Jurkat, Clone E6-1 (cell line): ENCODE measurements around the gene LMOD2.

Experiments used
- DNase-seq: peaks from one replicate; pipeline ENCODE4 v3.0.0-alpha.2; 2011; ENCODE audit warnings: low read depth, low spot score
- H3K4me3 ChIP-seq: 2 replicates; pipeline ENCODE4 v1.5.1; 2011; ENCODE audit warnings: mild to moderate bottlenecking, low read length, control low read depth, moderate library complexity

The LMOD2 gene

DNA sequence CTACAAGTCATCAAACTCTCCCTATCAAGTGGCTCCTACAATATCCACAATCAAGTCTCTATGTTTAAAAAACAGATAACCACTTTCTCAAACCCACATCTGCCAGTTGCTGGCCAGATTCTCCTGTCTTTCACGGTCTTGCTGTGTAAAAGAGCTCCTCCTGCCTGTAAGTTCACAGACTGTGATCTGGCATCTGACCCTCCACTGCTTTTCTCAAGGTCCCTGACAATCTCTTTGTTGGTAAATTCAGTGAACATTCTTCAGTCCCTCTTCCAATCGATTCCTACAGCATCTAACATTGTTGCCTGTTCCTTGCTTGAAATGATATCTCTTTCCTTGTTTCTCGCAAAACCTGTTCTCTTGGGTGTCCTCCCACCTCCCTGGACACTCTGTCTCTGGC is 18.5 kb upstream of the LMOD2 start:
- no peak for DNase-seq
- H3K4me3 ChIP-seq: no peak overlapping the region

DNA sequence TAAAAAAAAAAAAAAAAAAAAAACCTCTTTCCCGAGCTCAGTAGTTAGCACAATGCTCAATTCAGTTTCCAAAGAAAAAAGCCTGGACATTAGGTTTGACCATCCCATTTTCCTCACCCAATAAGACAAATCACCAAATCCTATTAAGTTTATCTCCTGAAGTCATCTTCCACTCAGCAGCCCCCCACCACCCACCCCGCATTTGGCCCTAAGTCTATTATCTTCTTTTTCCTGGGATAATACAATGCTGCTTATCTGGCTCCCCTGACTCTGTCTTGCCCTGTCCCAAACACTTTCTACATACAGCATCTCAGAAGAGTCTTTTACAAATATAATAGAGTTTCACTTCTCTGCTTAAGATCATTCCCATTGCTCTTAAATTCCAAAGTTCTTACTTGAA is 17.8 kb upstream of the LMOD2 start:
- H3K4me3 ChIP-seq: no peak overlapping the region
- DNase-seq: no peak

DNA sequence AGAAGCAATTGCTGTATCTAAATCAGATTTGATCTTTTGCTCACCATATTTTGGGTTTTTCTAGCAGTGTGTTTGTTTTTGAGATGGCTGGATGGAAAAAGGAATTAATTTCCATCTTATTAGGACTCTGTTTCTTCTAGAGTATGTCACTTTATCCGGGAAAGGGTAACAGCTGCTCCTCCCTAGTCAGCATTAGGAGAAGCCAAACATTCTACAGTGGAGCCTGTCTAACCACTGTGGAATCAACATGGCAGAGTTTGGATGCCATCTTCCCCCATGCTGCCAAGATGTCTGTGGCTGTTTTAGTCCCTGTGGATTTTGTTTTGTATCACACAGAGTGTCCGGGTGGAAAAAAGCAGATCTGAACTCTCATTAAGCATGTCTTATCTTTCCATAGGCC is 16.0 kb upstream of the LMOD2 start:
- H3K4me3 ChIP-seq: no peak overlapping the region
- no peak for DNase-seq

- DNase-seq: no peak
- no peak overlapping the region for H3K4me3 ChIP-seq
Measured at GRCh38 chr7:123640583-123640982, 15.1 kb upstream of the LMOD2 start.

DNA sequence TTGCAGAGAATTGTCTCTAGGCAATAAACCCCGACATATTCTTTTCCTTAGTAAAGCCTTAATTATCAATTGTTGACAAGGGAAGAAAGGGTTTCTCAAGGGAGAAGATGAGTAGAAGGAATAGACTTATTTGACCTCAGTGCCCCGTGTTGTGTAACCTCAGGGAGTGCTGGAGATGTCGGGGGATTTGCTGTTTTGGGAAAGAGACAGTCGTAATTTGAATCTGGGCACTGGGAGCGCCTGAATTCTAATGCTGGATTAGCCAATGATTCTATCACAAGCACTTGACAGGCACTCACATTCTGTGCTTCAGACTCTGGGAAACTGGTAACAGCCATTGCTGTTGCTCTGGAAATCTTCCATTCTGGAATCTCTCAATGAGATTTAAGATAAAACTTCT is 13.8 kb upstream of the LMOD2 start:
- no peak for DNase-seq

DNA sequence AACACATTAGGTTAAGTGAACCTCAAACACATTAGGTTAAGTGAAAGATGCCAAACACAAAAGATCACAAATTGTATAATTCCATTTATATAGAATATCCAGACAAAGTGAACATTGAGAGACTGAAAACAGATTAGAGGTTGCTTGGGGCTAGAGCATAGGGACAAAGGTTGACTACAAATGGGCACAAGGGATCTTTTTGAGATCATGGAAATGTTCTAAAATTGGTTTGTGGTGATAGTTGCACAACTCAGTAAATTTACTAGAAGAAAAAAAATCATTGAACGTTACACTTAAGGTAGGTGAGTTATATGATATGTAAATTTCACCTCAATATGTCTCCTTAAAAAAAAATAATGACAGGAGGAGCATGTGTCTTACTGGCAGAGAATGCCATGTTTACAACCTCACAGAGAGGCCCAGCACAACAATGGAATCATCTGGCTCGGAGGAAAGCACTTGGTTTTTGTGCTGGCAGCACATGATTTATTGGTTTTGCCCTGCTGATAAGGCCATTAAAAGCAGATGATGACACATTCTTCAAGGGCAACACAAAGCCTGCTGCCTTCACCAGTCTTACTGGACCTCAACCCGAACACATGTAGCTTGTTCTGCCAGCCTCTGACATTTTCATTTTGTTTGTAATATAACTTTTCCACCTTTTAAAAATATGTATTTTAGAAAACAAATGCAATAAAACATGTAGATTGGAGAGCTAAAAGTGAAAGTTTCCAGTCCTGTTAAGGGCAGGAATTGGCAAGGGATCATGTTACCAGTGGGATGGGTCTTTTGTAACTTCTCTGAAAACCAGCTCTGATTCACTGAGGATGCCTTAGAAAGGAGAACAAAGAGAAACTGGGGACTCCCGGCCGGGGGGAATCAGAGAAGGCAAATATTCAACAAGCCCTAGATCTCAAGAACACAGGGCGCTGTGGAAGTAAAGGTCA is 11.9 kb upstream of the LMOD2 start:
- DNase-seq: no peak
- H3K4me3 ChIP-seq: no peak overlapping the region

More for the DNA sequence above, 13.8 kb upstream of the LMOD2 start:
- no peak overlapping the region for H3K4me3 ChIP-seq

GRCh38 chr7:123645516-123645915 is 10.2 kb upstream of the LMOD2 start:
- no peak overlapping the region for H3K4me3 ChIP-seq
- DNase-seq: no peak

- H3K4me3 ChIP-seq: no peak overlapping the region
- no peak for DNase-seq
Measured at GRCh38 chr7:123647106-123647730, 8.4 kb upstream of the LMOD2 start.

- no peak overlapping the region for H3K4me3 ChIP-seq
- DNase-seq: no peak
Measured at GRCh38 chr7:123649964-123650363, 5.7 kb upstream of the LMOD2 start.

GRCh38 chr7:123650595-123650994 is 5.1 kb upstream of the LMOD2 start:
- H3K4me3 ChIP-seq: no peak overlapping the region
- no peak for DNase-seq

GRCh38 chr7:123652406-123652805 is 3.3 kb upstream of the LMOD2 start:
- DNase-seq: no peak
- H3K4me3 ChIP-seq: no peak overlapping the region

- no peak for DNase-seq
- H3K4me3 ChIP-seq: no peak overlapping the region
Measured at GRCh38 chr7:123653162-123653561, 2.5 kb upstream of the LMOD2 start.

- H3K4me3 ChIP-seq: no peak overlapping the region
- no peak for DNase-seq
Measured at GRCh38 chr7:123656544-123657303, 1.1 kb downstream of the LMOD2 start.

- no peak for DNase-seq
- H3K4me3 ChIP-seq: no peak overlapping the region
Measured at GRCh38 chr7:123657304-123657685, 1.6 kb downstream of the LMOD2 start.

- no peak for DNase-seq
- no peak overlapping the region for H3K4me3 ChIP-seq
Measured at GRCh38 chr7:123658023-123658422, 2.4 kb downstream of the LMOD2 start.

DNA sequence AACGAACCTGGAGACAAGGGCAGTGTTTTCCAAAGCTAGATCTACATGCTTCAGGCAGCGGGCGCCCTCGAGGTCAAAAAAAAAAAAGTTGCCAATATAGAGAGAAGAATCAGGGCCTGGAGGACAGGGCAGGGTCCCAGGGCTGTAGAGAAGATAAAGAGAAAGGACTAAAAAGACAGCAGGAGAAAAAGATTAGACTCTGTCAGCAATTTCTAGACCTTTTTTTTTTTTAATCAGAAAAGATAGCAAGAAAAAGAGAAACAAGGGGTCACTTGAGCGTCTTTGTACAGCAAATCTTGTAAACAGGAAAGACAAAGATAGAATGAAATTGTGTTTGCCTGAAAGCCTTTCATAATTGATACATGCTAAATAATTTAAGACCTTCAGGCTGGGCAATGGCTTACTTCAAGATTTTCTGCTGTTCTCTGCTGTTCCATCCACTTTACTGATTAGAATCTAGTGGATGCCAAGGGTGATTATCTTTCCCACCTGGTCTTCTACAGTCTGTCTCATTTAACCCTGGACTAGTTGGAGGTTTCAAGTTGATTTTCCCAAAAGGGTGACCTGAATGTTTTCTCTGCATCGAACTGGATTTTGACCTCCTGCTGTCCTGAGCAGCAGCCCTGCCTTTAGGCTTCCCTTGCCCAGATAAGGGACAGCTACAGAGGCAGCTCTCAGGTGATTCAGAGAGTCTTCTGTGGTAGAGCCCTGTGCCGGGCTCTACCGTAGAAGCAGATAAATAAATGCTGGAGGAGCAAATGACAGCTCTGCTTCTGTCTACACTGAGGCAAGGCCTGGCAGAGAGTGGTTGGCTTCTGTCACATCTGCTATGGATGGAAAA is 5.1 kb downstream of the LMOD2 start:
- no peak for DNase-seq
- no peak overlapping the region for H3K4me3 ChIP-seq

- DNase-seq: no peak
- no peak overlapping the region for H3K4me3 ChIP-seq
Measured at GRCh38 chr7:123661765-123662164, 6.1 kb downstream of the LMOD2 start.

DNA sequence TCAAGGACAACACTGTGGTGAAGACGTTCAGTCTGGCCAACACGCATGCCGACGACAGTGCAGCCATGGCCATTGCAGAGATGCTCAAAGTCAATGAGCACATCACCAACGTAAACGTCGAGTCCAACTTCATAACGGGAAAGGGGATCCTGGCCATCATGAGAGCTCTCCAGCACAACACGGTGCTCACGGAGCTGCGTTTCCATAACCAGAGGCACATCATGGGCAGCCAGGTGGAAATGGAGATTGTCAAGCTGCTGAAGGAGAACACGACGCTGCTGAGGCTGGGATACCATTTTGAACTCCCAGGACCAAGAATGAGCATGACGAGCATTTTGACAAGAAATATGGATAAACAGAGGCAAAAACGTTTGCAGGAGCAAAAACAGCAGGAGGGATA is 6.6 kb downstream of the LMOD2 start:
- DNase-seq: no peak

DNA sequence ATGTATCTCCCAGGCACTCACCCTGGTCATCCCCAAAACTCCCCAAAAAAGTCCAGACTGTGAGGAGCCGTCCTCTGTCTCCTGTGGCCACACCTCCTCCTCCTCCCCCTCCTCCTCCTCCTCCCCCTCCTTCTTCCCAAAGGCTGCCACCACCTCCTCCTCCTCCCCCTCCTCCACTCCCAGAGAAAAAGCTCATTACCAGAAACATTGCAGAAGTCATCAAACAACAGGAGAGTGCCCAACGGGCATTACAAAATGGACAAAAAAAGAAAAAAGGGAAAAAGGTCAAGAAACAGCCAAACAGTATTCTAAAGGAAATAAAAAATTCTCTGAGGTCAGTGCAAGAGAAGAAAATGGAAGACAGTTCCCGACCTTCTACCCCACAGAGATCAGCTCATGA is 7.1 kb downstream of the LMOD2 start:
- DNase-seq: no peak
- no peak overlapping the region for H3K4me3 ChIP-seq

More for the DNA sequence above, 6.6 kb downstream of the LMOD2 start:
- H3K4me3 ChIP-seq: no peak overlapping the region
